SH-SY5Y (cell line): ENCODE results near the gene CEBPG.

ENCODE experiments used
- GATA2 ChIP-seq: IDR thresholded peaks from 2 replicates; pipeline ENCODE4 v1.6.1; 2011; ENCODE audit warnings: mild to moderate bottlenecking, low read depth, low read length
- GATA3 ChIP-seq: IDR thresholded peaks from 2 replicates; pipeline ENCODE4 v1.6.1; 2011; ENCODE audit warnings: low read depth, mild to moderate bottlenecking, low read length, moderate library complexity

DNA sequence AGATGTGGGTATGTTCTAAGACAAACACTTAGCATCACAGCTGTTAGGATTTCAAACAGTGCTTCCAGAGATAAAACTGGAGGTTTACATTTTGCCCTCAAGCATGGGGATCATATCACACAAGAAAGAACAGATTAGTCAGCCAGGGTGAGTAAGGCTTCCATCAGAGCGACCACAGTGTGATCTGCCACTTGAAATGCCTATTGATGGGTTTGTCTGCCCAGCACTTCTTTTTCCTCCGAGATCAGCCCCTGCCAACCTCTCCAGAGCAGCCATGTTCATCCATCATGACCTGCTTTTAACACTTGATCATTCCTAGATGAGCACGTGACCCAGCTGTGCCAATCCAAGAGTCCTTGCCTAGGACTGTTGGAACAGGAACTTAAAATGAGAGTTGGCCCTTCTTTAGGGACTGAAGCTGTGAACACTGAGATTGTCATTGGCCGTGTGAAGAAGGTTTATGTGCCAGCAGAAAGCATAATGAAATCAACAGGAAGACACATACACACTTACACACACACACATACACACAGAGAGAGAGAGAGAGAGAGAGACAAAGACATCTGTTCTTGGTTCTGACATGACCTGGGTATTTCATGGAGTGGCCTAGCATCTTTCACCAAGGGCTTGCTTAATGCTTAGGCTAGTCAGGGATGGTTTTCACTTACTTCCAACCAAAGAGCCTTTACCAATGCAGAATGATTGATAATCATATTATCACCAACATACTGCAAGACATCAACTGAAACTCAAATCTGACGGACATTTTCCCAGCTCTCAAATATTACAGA lies 5.2 kb upstream of the CEBPG start:
- TF ChIP-seq GATA2 = no peak
- TF ChIP-seq GATA3 = no peak
